SK-N-SH (cell line): ENCODE measurements around the gene ATP7B. TPM values are rescaled to one million over a fixed set of nuclear protein-coding genes. Genes with fewer than 3 reads are reported as not detected.

Source experiments
- CTCF ChIA-PET: fragments of 300-600, 350-600 bp; formaldehyde crosslinking; extraction: SDS; loops from one replicate; lab custom pipeline; 2021; lab: Yijun Ruan, JAX
- POLR2A ChIA-PET: fragments of 350-600 bp; sonication (Branson Sonifier 250); formaldehyde crosslinking; extraction: SDS; loops from one replicate; lab custom pipeline; 2020; ENCODE audit warnings: antibody characterized with exemption, inconsistent platforms; lab: Yijun Ruan, JAX
- DNase-seq: peaks from one replicate; pipeline ENCODE4 v3.0.0; 2012
- H2AFZ ChIP-seq: fragments of 200-600 bp; sonication (generic); 2 replicates; pipeline ENCODE4 v1.8.1; 2016; ENCODE audit warnings: antibody characterized with exemption, mild to moderate bottlenecking, low read depth
- H3F3A ChIP-seq: fragments of 200-600 bp; sonication (generic); replicated peaks from 2 replicates; pipeline ENCODE3; 2016; ENCODE audit warnings: antibody characterized with exemption, mild to moderate bottlenecking; ENCODE audit not compliant: insufficient read depth
- H3K27ac ChIP-seq, 2 experiments: fragments of 200-500 bp in 1 of 2; fragments of 200-600 bp in 1 of 2; sonication (Bioruptor generic) in 1 of 2; sonication (generic), shearing (Covaris generic) in 1 of 2; 2 replicates each; pipeline versions ENCODE4 v1.5.1 to v1.6.1; 2014 to 2016; ENCODE audit warnings: low read depth in 2 of 2, inconsistent platforms in 1 of 2, low read length in 1 of 2, mild to moderate bottlenecking in 1 of 2, mixed read lengths in 1 of 2
- H3K27me3 ChIP-seq: fragments of 200-600 bp; sonication (generic), shearing (Covaris generic); 2 replicates; pipeline ENCODE4 v1.6.1; 2016; ENCODE audit warnings: mixed run types; ENCODE audit not compliant: insufficient read depth
- H3K36me3 ChIP-seq, 2 experiments: fragments of 200-500 bp in 1 of 2; fragments of 200-600 bp in 1 of 2; sonication (Bioruptor generic) in 1 of 2; sonication (generic) in 1 of 2; replicated peaks in 1 of 2; 2 replicates each; pipeline versions ENCODE3 to v1.5.1; 2014 to 2016; ENCODE audit warnings: low read length in 1 of 2, mild to moderate bottlenecking in 1 of 2; ENCODE audit not compliant: insufficient read depth in 2 of 2, control insufficient read depth in 1 of 2
- H3K4me1 ChIP-seq, 2 experiments: fragments of 200-500 bp in 1 of 2; fragments of 200-600 bp in 1 of 2; sonication (Bioruptor generic) in 1 of 2; sonication (generic), shearing (Covaris generic) in 1 of 2; 2 replicates each; pipeline versions ENCODE4 v1.5.1 to v1.6.1; 2014 to 2016; ENCODE audit warnings: low read depth in 1 of 2, low read length in 1 of 2, mixed run types in 1 of 2; ENCODE audit not compliant: insufficient read depth in 2 of 2, control insufficient read depth in 1 of 2
- H3K4me2 ChIP-seq: fragments of 200-600 bp; sonication (generic), shearing (Covaris generic); 2 replicates; pipeline ENCODE4 v1.6.1; 2017; ENCODE audit warnings: mixed run types
- H3K4me3 ChIP-seq, 2 experiments: fragments of 200-500 bp in 1 of 2; fragments of 200-600 bp in 1 of 2; sonication (Bioruptor generic) in 1 of 2; sonication (generic), shearing (Covaris generic) in 1 of 2; 2 replicates each; pipeline versions ENCODE4 v1.5.1 to v1.8.1; 2014 to 2016; ENCODE audit warnings: low read depth in 2 of 2, inconsistent platforms in 1 of 2, low read length in 1 of 2, mild to moderate bottlenecking in 1 of 2, mixed read lengths in 1 of 2, moderate library complexity in 1 of 2
- H3K79me2 ChIP-seq: fragments of 200-600 bp; sonication (generic); 2 replicates; pipeline ENCODE4 v1.8.1; 2017; ENCODE audit warnings: mild to moderate bottlenecking; ENCODE audit not compliant: insufficient read depth
- H3K9ac ChIP-seq: fragments of 200-600 bp; sonication (generic); 2 replicates; pipeline ENCODE4 v1.6.1; 2017; ENCODE audit warnings: mixed run types
- H3K9me2 ChIP-seq: fragments of 200-600 bp; sonication (generic); 2 replicates; pipeline ENCODE4 v1.6.1; 2017; ENCODE audit warnings: mixed run types
- H3K9me3 ChIP-seq: fragments of 200-600 bp; sonication (generic); 2 replicates; pipeline ENCODE4 v1.6.1; 2017; ENCODE audit warnings: mixed run types, mild to moderate bottlenecking, moderate library complexity
- H4K20me1 ChIP-seq: fragments of 200-600 bp; sonication (generic); 2 replicates; pipeline ENCODE4 v1.6.1; 2017; ENCODE audit warnings: mild to moderate bottlenecking, mixed run types; ENCODE audit not compliant: insufficient read depth
- CHD2 ChIP-seq: fragments of 150-350 bp; IDR thresholded peaks from 2 replicates; pipeline ENCODE4 v1.6.1; 2018; ENCODE audit warnings: low read length; ENCODE audit not compliant: partially characterized antibody
- ELF1 ChIP-seq: IDR thresholded peaks from 2 replicates; pipeline ENCODE4 v1.4.0; 2012
- EP300 ChIP-seq, 2 experiments: IDR thresholded peaks; 2 replicates each; pipeline versions ENCODE4 v1.4.0 to v1.6.1; 2012; ENCODE audit warnings: borderline replicate concordance in 1 of 2, low read depth in 1 of 2, low read length in 1 of 2
- FOXJ3 ChIP-seq: sonication (generic); formaldehyde crosslinking; IDR thresholded peaks from 2 replicates; pipeline ENCODE4 v1.5.1; 2020; ENCODE audit warnings: mild to moderate bottlenecking, missing genetic modification reagents
- GATA2 ChIP-seq: sonication (generic); formaldehyde crosslinking; IDR thresholded peaks from 2 replicates; pipeline ENCODE4 v1.5.0; 2020; ENCODE audit warnings: mild to moderate bottlenecking, missing genetic modification reagents
- JUND ChIP-seq: IDR thresholded peaks from 2 replicates; pipeline ENCODE4 v1.4.0; 2012
- MEF2A ChIP-seq: IDR thresholded peaks from 2 replicates; pipeline ENCODE4 v1.4.0; 2012; ENCODE audit warnings: low read depth, borderline replicate concordance
- MXI1 ChIP-seq: IDR thresholded peaks from 2 replicates; pipeline ENCODE4 v1.6.1; 2012; ENCODE audit warnings: mild to moderate bottlenecking, low read depth, low read length, improper control_type of control experiment
- NFIC ChIP-seq: IDR thresholded peaks from 2 replicates; pipeline ENCODE4 v1.4.0; 2012; ENCODE audit warnings: borderline replicate concordance
- POLR2AphosphoS5 ChIP-seq: IDR thresholded peaks from 2 replicates; pipeline ENCODE4 v1.6.1; 2012; ENCODE audit warnings: low read depth, low read length
- RCOR1 ChIP-seq: fragments of 150-350 bp; IDR thresholded peaks from 2 replicates; pipeline ENCODE4 v1.6.1; 2017; ENCODE audit warnings: antibody characterized with exemption, low read length
- REST ChIP-seq: IDR thresholded peaks from 2 replicates; pipeline ENCODE4 v1.6.1; 2012; ENCODE audit warnings: mild to moderate bottlenecking, low read depth, low read length, moderate library complexity
- SIN3A ChIP-seq: IDR thresholded peaks from 2 replicates; pipeline ENCODE4 v1.6.1; 2012; ENCODE audit warnings: low read depth, mild to moderate bottlenecking, low read length, moderate library complexity, borderline replicate concordance
- SMC3 ChIP-seq: IDR thresholded peaks from 2 replicates; pipeline ENCODE4 v1.6.1; 2012; ENCODE audit warnings: low read depth, low read length, improper control_type of control experiment
- TEAD4 ChIP-seq: IDR thresholded peaks from 2 replicates; pipeline ENCODE4 v1.4.0; 2012; ENCODE audit warnings: mild to moderate bottlenecking, borderline replicate concordance; ENCODE audit not compliant: insufficient read depth
- YY1 ChIP-seq: IDR thresholded peaks from 2 replicates; pipeline ENCODE4 v1.4.0; 2012; ENCODE audit warnings: low read depth, mild to moderate bottlenecking
- ZBTB33 ChIP-seq: IDR thresholded peaks from 2 replicates; pipeline ENCODE4 v1.4.0; 2012; ENCODE audit warnings: low read depth, borderline replicate concordance
- WGBS: methylation state at CpG from one replicate; pipeline ENCODE4 v1.1.6; 2017; ENCODE audit warnings: low lambda C conversion rate; 5-methylcytosine and 5-hydroxymethylcytosine counted together
- polyA plus RNA-seq, 3 experiments: library from polyadenylated mRNA; depleted of rRNA; stranded (reverse); fragments of >200 nt; gene quantifications; 2 replicates each; pipeline ENCODE4 v1.2.3, GENCODE V29; 2012
- TF ChIP-seq, protein P1 (sequence below): fragments of 150-350 bp; IDR thresholded peaks from 2 replicates; pipeline ENCODE4 v1.6.1; 2017; ENCODE audit warnings: antibody characterized with exemption, low read length, low read depth, borderline replicate concordance

The ATP7B gene
- polyA plus RNA-seq, 1 of the 3 experiments (the other 2 are of a cell fraction): 4.4 TPM

GRCh38 chr13:51960766-51961165 is 50.5 kb downstream of the ATP7B start:
- Histone ChIP-seq H3K4me1 (no peaks in the 10 kb centered on the region), H3K9me3 (no peaks in the 10 kb centered on the region), H3K27ac (no peak overlapping the region), H4K20me1 (no peaks in the 10 kb centered on the region), H2AFZ (no peak overlapping the region), H3K9ac (no peak overlapping the region), H3K4me2 (no peak overlapping the region), H3K4me3 (no peak overlapping the region), H3K27me3 (no peaks in the 10 kb centered on the region), H3K36me3 (no peaks in the 10 kb centered on the region), H3F3A (no peaks in the 10 kb centered on the region), H3K9me2 (no peaks in the 10 kb centered on the region), H3K79me2 (no peaks in the 10 kb centered on the region)
- 84% methylated on average over 3 of the region's 4 CpGs for WGBS
- POLR2A ChIA-PET: no interaction called here
- TF ChIP-seq REST: no peak
- TF ChIP-seq GATA2 (CRISPR knock-in tag): no peak
- TF ChIP-seq SIN3A: no peak
- TF ChIP-seq, protein P1, sequence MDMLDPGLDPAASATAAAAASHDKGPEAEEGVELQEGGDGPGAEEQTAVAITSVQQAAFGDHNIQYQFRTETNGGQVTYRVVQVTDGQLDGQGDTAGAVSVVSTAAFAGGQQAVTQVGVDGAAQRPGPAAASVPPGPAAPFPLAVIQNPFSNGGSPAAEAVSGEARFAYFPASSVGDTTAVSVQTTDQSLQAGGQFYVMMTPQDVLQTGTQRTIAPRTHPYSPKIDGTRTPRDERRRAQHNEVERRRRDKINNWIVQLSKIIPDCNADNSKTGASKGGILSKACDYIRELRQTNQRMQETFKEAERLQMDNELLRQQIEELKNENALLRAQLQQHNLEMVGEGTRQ: no peak
- TF ChIP-seq MXI1: no peak
- no peak for TF ChIP-seq YY1
- TF ChIP-seq TEAD4: no peak
- TF ChIP-seq MEF2A: no peak
- no peak for TF ChIP-seq CHD2
- TF ChIP-seq ELF1: no peak
- TF ChIP-seq EP300 (IDR thresholded peaks at IDR 0.05; ENCODE audit: borderline replicate concordance in 1 of 2, low read depth in 1 of 2, low read length in 1 of 2): no peak
- no peak for DNase-seq
- CTCF ChIA-PET: no interaction called here

DNA sequence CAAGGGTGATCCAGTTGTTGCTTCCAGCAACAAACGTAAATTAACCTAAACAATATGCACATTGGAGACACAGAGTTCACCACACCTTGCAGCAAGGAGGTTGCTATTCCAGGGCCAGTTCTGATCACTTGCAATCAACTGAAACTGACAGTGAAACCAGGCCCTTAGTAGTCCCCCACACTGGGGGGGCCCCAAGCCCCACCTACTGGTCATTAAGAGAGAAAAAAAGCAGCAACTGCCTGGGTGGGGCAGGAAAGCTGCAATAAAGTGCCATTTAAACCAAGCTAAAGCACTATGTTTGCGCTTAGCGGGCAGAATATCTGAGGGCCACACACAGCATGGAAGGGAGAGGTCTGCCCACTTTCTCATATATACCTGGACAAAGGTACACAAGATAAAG is 51.5 kb downstream of the ATP7B start:
- H3K79me2 ChIP-seq: no peaks in the 10 kb centered on the region
- CTCF ChIA-PET: no interaction called here
- no peak for DNase-seq
- H3K4me2 ChIP-seq: no peak overlapping the region
- no peaks in the 10 kb centered on the region for H4K20me1 ChIP-seq
- H3K4me1 ChIP-seq: no peaks in the 10 kb centered on the region
- no peaks in the 10 kb centered on the region for H3F3A ChIP-seq
- no peak overlapping the region for H2AFZ ChIP-seq
- WGBS: 94% methylated on average over 3 of the region's 3 CpGs
- H3K27ac ChIP-seq: no peak overlapping the region
- no peak overlapping the region for H3K4me3 ChIP-seq
- H3K27me3 ChIP-seq: no peaks in the 10 kb centered on the region
- no peaks in the 10 kb centered on the region for H3K9me2 ChIP-seq
- no peaks in the 10 kb centered on the region for H3K9me3 ChIP-seq
- POLR2A ChIA-PET: no interaction called here
- H3K36me3 ChIP-seq: no peaks in the 10 kb centered on the region
- H3K9ac ChIP-seq: no peak overlapping the region
- no peak for TF ChIP-seq TEAD4
- no peak for TF ChIP-seq NFIC
- TF ChIP-seq JUND: no peak
- TF ChIP-seq ELF1: no peak
- no peak for TF ChIP-seq RCOR1
- no peak for TF ChIP-seq POLR2AphosphoS5
- TF ChIP-seq ZBTB33: no peak
- no peak for TF ChIP-seq EP300 (IDR thresholded peaks at IDR 0.05; ENCODE audit: borderline replicate concordance in 1 of 2, low read depth in 1 of 2, low read length in 1 of 2)
- TF ChIP-seq REST: no peak
- no peak for TF ChIP-seq SMC3
- no peak for TF ChIP-seq SIN3A
- TF ChIP-seq FOXJ3: no peak
